HG03565 (cell line): ENCODE data around the gene ETV7.
"Not testable (repeated sequence)": the region's sequence is repeated elsewhere in the genome, so short reads cannot be mapped to it uniquely, and the experiment has no call there.

Source experiments
- ATAC-seq: cut with Tn5 transposase; IDR thresholded peaks from one replicate; pipeline ENCODE4 v1.9.1; 2021; ENCODE audit warnings: mild to moderate bottlenecking, moderate library complexity; ENCODE audit not compliant: unreplicated experiment

ETV7 gene

GRCh38 chr6:36364669-36365479 lies 22.6 kb downstream of the ETV7 start:
- ATAC-seq: peak; percentile 49

GRCh38 chr6:36364061-36364635 lies 23.3 kb downstream of the ETV7 start:
- ATAC-seq: not testable (repeated sequence)

GRCh38 chr6:36363371-36363752 lies 24.1 kb downstream of the ETV7 start:
- not testable (repeated sequence) for ATAC-seq

- no peak for ATAC-seq
These were observed 24.7 kb downstream of the ETV7 start for GRCh38 chr6:36362551-36363370.

- no peak for ATAC-seq
These were observed 26.4 kb downstream of the ETV7 start for GRCh38 chr6:36361071-36361470.

GRCh38 chr6:36360241-36361054 lies 27.0 kb downstream of the ETV7 start:
- ATAC-seq: no peak

- ATAC-seq: no peak
These were observed 29.1 kb downstream of the ETV7 start for GRCh38 chr6:36358226-36358915.

- ATAC-seq: no peak
These were observed 29.6 kb downstream of the ETV7 start for GRCh38 chr6:36357872-36358225.

GRCh38 chr6:36355819-36356218 lies 31.6 kb downstream of the ETV7 start:
- no peak for ATAC-seq

- ATAC-seq: no peak
These were observed 34.0 kb downstream of the ETV7 start for GRCh38 chr6:36353411-36353915.

GRCh38 chr6:36352477-36353157 lies 34.9 kb downstream of the ETV7 start:
- no peak for ATAC-seq

GRCh38 chr6:36350681-36351571 lies 36.5 kb downstream of the ETV7 start:
- no peak for ATAC-seq

- no peak for ATAC-seq
These were observed 37.4 kb downstream of the ETV7 start for GRCh38 chr6:36350082-36350481.

GRCh38 chr6:36349240-36349639 lies 38.2 kb downstream of the ETV7 start:
- no peak for ATAC-seq

- ATAC-seq: no peak
These were observed 39.8 kb downstream of the ETV7 start for GRCh38 chr6:36347621-36348020.

GRCh38 chr6:36346486-36347273 lies 40.8 kb downstream of the ETV7 start:
- no peak for ATAC-seq

GRCh38 chr6:36345681-36346466 lies 41.6 kb downstream of the ETV7 start:
- no peak for ATAC-seq
